DND-41 (cell line): ENCODE results near the gene CCDC157.
A peak's percentile ranks its signal among the peaks of the same experiment; 100 is the strongest.

Experiments used
- ATAC-seq: fragments of 200-7000 bp; cut with Tn5 transposase; 3 replicates; pipeline ENCODE4 v1.9.1; 2021; ENCODE audit warnings: low read depth; ENCODE audit not compliant: insufficient read depth
- DNase-seq: peaks from one replicate; pipeline ENCODE4 v3.0.0-alpha.2; 2020
- H2AFZ ChIP-seq: 2 replicates; pipeline ENCODE4 v1.6.0; 2012; ENCODE audit warnings: low read depth, low read length
- H3K27ac ChIP-seq: 2 replicates; pipeline ENCODE4 v1.5.1; 2012; ENCODE audit warnings: low read length, inconsistent platforms
- H3K27me3 ChIP-seq: fragments of 200-600 bp; sonication (generic); 2 replicates; pipeline ENCODE4 v1.6.0; 2012; ENCODE audit warnings: low read length, mild to moderate bottlenecking, inconsistent platforms; ENCODE audit not compliant: insufficient read depth, poor library complexity
- H3K36me3 ChIP-seq: 2 replicates; pipeline ENCODE4 v1.5.1; 2012; ENCODE audit warnings: low read length, inconsistent platforms; ENCODE audit not compliant: insufficient read depth
- H3K4me1 ChIP-seq: 2 replicates; pipeline ENCODE4 v1.5.1; 2012; ENCODE audit warnings: mild to moderate bottlenecking, low read length; ENCODE audit not compliant: insufficient read depth
- H3K4me2 ChIP-seq: 2 replicates; pipeline ENCODE4 v1.6.0; 2012; ENCODE audit warnings: mild to moderate bottlenecking, moderate library complexity, low read length, inconsistent platforms; ENCODE audit not compliant: insufficient read depth
- H3K4me3 ChIP-seq, 2 experiments: fragments of 200-600 bp in 1 of 2; shearing (Covaris generic) in 1 of 2; 2 replicates each; pipeline ENCODE4 v1.5.1; 2012 to 2016; ENCODE audit warnings: inconsistent platforms in 2 of 2, low read length in 2 of 2, mild to moderate bottlenecking in 2 of 2, low read depth in 1 of 2, moderate library complexity in 1 of 2
- H3K79me2 ChIP-seq: 2 replicates; pipeline ENCODE4 v1.6.0; 2012; ENCODE audit warnings: low read length, inconsistent platforms; ENCODE audit not compliant: insufficient read depth
- H3K9ac ChIP-seq: 2 replicates; pipeline ENCODE4 v1.6.0; 2012; ENCODE audit warnings: low read depth, mild to moderate bottlenecking, inconsistent platforms, low read length, moderate library complexity
- H3K9me3 ChIP-seq: 2 replicates; pipeline ENCODE4 v1.5.1; 2012; ENCODE audit warnings: low read length, moderate library complexity, mild to moderate bottlenecking, inconsistent platforms; ENCODE audit not compliant: insufficient read depth, severe bottlenecking
- H4K20me1 ChIP-seq: 2 replicates; pipeline ENCODE4 v1.6.0; 2012; ENCODE audit warnings: low read length; ENCODE audit not compliant: insufficient read depth
- CTCF ChIP-seq: IDR thresholded peaks from 2 replicates; pipeline ENCODE4 v1.5.1; 2012; ENCODE audit warnings: borderline replicate concordance, low read length, moderate library complexity, mild to moderate bottlenecking; ENCODE audit not compliant: poor library complexity, severe bottlenecking; ENCODE audit errors: extremely low read depth
- EZH2 ChIP-seq: IDR thresholded peaks from 3 replicates; pipeline ENCODE4 v1.6.1; 2012; ENCODE audit warnings: borderline replicate concordance, low read depth, mild to moderate bottlenecking, moderate library complexity, low read length, inconsistent platforms; ENCODE audit not compliant: severe bottlenecking

CCDC157 gene

GRCh38 chr22:30320021-30320556 lies 36.7 kb upstream of the CCDC157 start:
- H3K79me2 ChIP-seq = peaks cover 100% of the 10 kb centered on the region
- no peaks in the 10 kb centered on the region for H3K9me3 ChIP-seq
- H3K27ac ChIP-seq = peak overlapping the region; percentile 45
- H3K4me3 ChIP-seq = no peak overlapping the region
- ATAC-seq (no peak), DNase-seq (no peak)
- H3K4me2 ChIP-seq = peak overlapping the region; percentile 8; the same call in 1 of the 2 replicates
- TF ChIP-seq CTCF (no peak), EZH2 (no peak)
- H2AFZ ChIP-seq = no peak overlapping the region
- peaks cover 62% of the 10 kb centered on the region for H4K20me1 ChIP-seq
- H3K36me3 ChIP-seq = peaks cover 81% of the 10 kb centered on the region
- peaks cover 89% of the 10 kb centered on the region for H3K4me1 ChIP-seq
- no peak overlapping the region for H3K9ac ChIP-seq
- H3K27me3 ChIP-seq = no peaks in the 10 kb centered on the region

- no peaks in the 10 kb centered on the region for H3K27me3 ChIP-seq
- peaks cover 64% of the 10 kb centered on the region for H4K20me1 ChIP-seq
- H3K9me3 ChIP-seq = no peaks in the 10 kb centered on the region
- H3K27ac ChIP-seq = peak overlapping the region; percentile 34; the same call in 1 of the 2 replicates
- no peak overlapping the region for H3K9ac ChIP-seq
- H3K79me2 ChIP-seq = peaks cover 100% of the 10 kb centered on the region
- no peak for TF ChIP-seq CTCF
- no peak for TF ChIP-seq EZH2
- H2AFZ ChIP-seq = no peak overlapping the region
- ATAC-seq (no peak), DNase-seq (no peak)
- H3K4me2 ChIP-seq = no peak overlapping the region; the same call in 1 of the 2 replicates
- peaks cover 73% of the 10 kb centered on the region for H3K36me3 ChIP-seq
- H3K4me1 ChIP-seq = peaks cover 84% of the 10 kb centered on the region
- no peak overlapping the region for H3K4me3 ChIP-seq
These were observed 35.3 kb upstream of the CCDC157 start for GRCh38 chr22:30321461-30321860.

- Histone ChIP-seq H3K27me3 (no peaks in the 10 kb centered on the region), H3K4me2 (peak overlapping the region; percentile 98), H3K4me3 (peak overlapping the region in 1 of 2 experiments; percentile 14; a peak in 1 of 4 replicates), H4K20me1 (peaks cover 60% of the 10 kb centered on the region), H2AFZ (no peak overlapping the region), H3K9me3 (no peaks in the 10 kb centered on the region), H3K79me2 (peaks cover 85% of the 10 kb centered on the region), H3K27ac (peak overlapping the region; percentile 74), H3K36me3 (peaks cover 59% of the 10 kb centered on the region), H3K4me1 (peaks cover 89% of the 10 kb centered on the region), H3K9ac (no peak overlapping the region)
- TF ChIP-seq CTCF = no peak
- no peak for TF ChIP-seq EZH2
- ATAC-seq = no peak
- DNase-seq = no peak
These were observed 33.6 kb upstream of the CCDC157 start for GRCh38 chr22:30323246-30323645.
